OCI-LY3 (cell line): Measurements from ENCODE around the gene TOM1L2.
"Not testable (repeated sequence)": the region's sequence is repeated elsewhere in the genome, so short reads cannot be mapped to it uniquely, and the experiment has no call there.

Experiments used
- EZH2phosphoT487 ChIP-seq: fragments of 200-600 bp; shearing (Covaris generic); IDR thresholded peaks from 2 replicates; pipeline ENCODE4 v1.6.1; 2018; ENCODE audit warnings: antibody characterized with exemption, mixed run types, low read depth
- TF ChIP-seq, protein P1 (sequence below): fragments of 200-600, 300-600 bp; sonication (generic); IDR thresholded peaks from 2 replicates; pipeline ENCODE4 v1.5.1; 2014; ENCODE audit warnings: antibody characterized with exemption, low read length, low read depth

GRCh38 chr17:17808200-17808599, 164.0 kb downstream of the TOM1L2 start:
- TF ChIP-seq, protein P1, sequence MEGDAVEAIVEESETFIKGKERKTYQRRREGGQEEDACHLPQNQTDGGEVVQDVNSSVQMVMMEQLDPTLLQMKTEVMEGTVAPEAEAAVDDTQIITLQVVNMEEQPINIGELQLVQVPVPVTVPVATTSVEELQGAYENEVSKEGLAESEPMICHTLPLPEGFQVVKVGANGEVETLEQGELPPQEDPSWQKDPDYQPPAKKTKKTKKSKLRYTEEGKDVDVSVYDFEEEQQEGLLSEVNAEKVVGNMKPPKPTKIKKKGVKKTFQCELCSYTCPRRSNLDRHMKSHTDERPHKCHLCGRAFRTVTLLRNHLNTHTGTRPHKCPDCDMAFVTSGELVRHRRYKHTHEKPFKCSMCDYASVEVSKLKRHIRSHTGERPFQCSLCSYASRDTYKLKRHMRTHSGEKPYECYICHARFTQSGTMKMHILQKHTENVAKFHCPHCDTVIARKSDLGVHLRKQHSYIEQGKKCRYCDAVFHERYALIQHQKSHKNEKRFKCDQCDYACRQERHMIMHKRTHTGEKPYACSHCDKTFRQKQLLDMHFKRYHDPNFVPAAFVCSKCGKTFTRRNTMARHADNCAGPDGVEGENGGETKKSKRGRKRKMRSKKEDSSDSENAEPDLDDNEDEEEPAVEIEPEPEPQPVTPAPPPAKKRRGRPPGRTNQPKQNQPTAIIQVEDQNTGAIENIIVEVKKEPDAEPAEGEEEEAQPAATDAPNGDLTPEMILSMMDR: not testable (repeated sequence)
- not testable (repeated sequence) for TF ChIP-seq EZH2phosphoT487
